Measurements from ENCODE around the gene EFCAB9. TPM values are rescaled to one million over a fixed set of nuclear protein-coding genes. Genes with fewer than 3 reads are reported as not detected.

The EFCAB9 gene
- total RNA-seq, 1 donor = not detected

DNA sequence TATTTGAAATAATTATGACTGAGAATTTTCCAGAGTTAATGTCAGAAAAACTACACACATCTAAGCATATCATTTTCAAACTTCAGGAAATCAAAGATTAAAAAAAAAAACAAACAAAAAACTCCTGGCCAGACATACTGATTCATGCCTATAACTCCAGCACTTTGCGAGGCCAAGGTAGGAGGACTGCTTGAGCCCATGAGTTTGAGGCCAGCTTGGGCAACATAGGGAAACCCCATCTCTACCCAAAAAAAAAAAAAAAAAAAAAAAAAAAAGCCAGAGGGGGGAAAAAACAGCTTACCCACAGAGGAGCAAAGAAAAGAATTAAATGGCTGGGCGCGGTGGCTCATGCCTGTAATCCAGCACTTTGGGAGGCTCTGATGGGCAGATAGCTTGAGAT is 22.4 kb downstream of the EFCAB9 start:
- no peak overlapping the region for H3K4me3 ChIP-seq (ENCODE audit: low read depth, low read length)
- TF ChIP-seq, protein P1, sequence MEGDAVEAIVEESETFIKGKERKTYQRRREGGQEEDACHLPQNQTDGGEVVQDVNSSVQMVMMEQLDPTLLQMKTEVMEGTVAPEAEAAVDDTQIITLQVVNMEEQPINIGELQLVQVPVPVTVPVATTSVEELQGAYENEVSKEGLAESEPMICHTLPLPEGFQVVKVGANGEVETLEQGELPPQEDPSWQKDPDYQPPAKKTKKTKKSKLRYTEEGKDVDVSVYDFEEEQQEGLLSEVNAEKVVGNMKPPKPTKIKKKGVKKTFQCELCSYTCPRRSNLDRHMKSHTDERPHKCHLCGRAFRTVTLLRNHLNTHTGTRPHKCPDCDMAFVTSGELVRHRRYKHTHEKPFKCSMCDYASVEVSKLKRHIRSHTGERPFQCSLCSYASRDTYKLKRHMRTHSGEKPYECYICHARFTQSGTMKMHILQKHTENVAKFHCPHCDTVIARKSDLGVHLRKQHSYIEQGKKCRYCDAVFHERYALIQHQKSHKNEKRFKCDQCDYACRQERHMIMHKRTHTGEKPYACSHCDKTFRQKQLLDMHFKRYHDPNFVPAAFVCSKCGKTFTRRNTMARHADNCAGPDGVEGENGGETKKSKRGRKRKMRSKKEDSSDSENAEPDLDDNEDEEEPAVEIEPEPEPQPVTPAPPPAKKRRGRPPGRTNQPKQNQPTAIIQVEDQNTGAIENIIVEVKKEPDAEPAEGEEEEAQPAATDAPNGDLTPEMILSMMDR (IDR thresholded peaks at IDR 0.05; ENCODE audit: insufficient read depth, low read depth, low read length) = no peak
- DNase-seq (ENCODE audit: low read depth) = no peak

DNA sequence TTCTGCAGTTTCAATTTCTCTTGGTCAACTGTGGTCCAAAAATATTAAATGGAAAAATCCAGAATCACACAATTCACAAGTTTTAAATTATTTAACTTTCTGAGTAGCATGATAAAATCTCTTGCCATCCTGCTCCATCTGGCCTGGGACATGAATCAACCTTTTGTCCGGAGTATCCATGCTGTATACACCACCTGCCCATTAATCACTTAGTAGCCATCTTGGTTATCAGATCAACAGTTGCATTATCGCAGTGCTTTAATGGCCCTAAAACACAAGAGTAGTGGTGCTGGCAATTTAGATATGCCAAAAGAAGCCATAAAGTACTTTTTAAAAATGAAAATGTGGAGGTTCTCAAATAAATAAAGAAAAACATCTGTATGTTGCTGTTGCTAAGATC is 25.3 kb downstream of the EFCAB9 start:
- DNase-seq (ENCODE audit: low read depth) = no peak
- H3K4me3 ChIP-seq (ENCODE audit: low read depth, low read length) = no peak overlapping the region
- TF ChIP-seq, protein P1 (IDR thresholded peaks at IDR 0.05; ENCODE audit: insufficient read depth, low read depth, low read length) = no peak

DNA sequence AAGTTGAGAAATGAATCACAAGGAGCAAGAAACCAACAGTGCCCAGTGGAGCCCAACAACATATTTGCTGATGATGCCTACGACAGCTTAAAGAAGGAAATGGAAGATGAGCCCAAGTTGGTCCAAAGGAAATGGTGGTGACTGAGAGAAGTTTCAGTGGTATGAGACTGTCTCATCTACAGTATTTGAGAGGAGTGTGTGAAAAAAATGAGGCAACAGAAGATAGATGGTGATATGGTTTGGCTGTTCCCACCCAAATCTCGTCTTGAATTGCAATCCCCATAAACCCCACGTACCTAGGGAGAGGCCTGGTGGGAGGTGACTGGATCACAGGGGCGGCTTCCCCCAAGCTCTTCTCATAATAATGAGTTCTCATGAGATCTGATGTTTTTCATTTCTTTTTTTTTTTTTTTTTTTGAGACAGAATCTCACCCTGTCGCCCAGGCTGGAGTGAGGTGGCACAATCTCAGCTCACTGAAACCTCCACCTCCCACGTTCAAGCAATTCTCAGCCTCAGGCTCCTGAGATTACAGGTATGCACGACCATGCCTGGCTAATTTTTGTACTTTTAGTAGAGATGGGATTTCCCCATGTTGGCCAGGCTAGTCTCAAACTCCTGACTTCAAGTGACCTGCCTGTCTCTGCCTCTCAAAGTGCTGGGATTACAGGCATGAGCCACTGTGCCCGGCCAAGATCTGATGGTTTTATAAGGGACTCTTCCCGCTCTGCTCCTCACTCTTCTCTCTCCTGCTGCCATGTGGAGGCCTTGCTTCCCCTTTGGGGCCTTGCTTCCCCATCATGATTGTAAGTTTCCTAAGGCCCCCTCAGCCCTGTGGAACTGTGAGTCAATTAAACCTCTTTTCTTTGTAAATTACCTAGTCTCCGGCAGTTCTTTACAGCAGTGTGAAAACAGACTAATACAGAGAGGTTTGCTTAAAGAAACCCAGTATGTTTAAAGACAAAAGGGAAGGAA is 30.2 kb downstream of the EFCAB9 start:
- no peak overlapping the region for H3K4me3 ChIP-seq (ENCODE audit: low read depth, low read length)
- no peak for DNase-seq (ENCODE audit: low read depth)
- TF ChIP-seq, protein P1 (IDR thresholded peaks at IDR 0.05; ENCODE audit: insufficient read depth, low read depth, low read length) = no peak

DNA sequence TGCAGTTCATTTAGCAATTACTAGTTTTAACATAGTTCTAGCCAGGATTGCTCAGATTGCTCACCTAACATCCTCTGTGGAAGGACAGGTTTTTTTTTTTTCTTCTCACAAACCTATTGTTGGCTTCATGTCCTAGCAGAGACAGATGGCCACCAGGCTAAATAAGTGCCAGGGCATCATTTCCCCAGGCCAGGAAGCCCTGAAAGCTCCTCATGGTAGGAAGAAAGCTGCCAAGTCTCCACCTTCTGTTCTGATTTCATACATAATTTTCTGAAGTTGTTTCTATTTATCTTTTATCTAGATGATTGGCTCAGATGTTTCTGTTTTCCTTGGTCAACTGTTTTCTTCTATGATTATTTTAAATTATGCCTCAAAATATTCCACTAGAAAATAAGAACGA is 31.0 kb downstream of the EFCAB9 start:
- TF ChIP-seq, protein P1 (IDR thresholded peaks at IDR 0.05; ENCODE audit: insufficient read depth, low read depth, low read length) = no peak
- H3K4me3 ChIP-seq (ENCODE audit: low read depth, low read length) = no peak overlapping the region
- no peak for DNase-seq (ENCODE audit: low read depth)

DNA sequence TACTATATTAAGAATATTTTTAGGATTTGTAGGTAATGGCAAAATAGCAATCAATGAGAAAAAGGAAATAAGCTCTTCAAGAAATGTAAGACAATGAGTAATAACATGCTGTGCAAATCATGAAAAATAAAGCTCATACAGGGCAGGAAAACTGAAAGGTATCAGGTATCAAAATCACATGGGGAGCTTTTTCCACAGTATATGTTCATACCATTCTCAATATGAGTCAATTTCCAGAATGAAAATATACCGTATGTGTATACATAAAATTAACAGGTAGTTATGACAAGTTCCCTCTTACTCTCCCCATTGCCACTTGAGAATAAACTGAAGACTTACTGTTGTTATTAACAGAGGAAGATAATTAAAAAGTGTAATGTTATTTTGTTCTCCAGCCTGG is 35.9 kb downstream of the EFCAB9 start:
- DNase-seq (ENCODE audit: low read depth) = no peak
- TF ChIP-seq, protein P1 (IDR thresholded peaks at IDR 0.05; ENCODE audit: insufficient read depth, low read depth, low read length) = no peak
- H3K4me3 ChIP-seq (ENCODE audit: low read depth, low read length) = no peak overlapping the region

DNA sequence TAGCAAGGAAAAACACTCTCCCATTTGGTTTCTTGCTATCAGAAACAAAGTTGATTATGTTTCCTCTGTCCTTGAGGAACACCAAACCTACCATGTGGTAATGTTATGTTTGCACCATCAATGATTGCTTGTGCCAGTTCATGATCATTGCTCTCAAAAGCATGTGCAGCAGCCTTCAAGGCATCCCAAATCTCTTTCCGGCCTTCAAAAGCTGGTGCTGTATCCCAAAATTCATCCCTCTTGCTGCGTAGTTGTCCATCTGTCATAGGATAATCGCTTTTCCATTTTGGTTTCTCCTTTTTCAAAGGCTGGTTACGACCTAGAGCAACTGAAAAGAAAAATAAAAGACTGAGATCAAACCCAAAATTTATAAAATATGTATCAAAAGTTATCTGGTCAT is 40.1 kb downstream of the EFCAB9 start:
- TF ChIP-seq, protein P1 (IDR thresholded peaks at IDR 0.05; ENCODE audit: insufficient read depth, low read depth, low read length) = no peak
- no peak for DNase-seq (ENCODE audit: low read depth)
- H3K4me3 ChIP-seq (ENCODE audit: low read depth, low read length) = no peak overlapping the region

Data from fibroblast of villous mesenchyme (primary cell).